Spleen (tissue), 11 donors: ENCODE results near the gene UBASH3A. TPM values are rescaled to one million over a fixed set of nuclear protein-coding genes. Genes with fewer than 3 reads are reported as not detected.

Source experiments
- DNase-seq: peaks from one replicate; pipeline ENCODE4 v3.0.0-alpha.2; 2020
- H3K27ac ChIP-seq, 8 donors: fragments of 200-600 bp; sonication (generic) in 7 of 8; 1 replicate in 4 of 8; 2 replicates in 4 of 8; pipeline versions ENCODE4 v1.5.0 to v1.8.0; 2016 to 2021; ENCODE audit warnings: inconsistent platforms in 4 of 8, mild to moderate bottlenecking in 4 of 8, moderate library complexity in 1 of 8
- H3K27me3 ChIP-seq, 7 donors: fragments of 200-600 bp; sonication (generic) in 6 of 7; replicated peaks in 1 of 7; 1 replicate in 4 of 7; 2 replicates in 3 of 7; pipeline versions ENCODE4 v1.5.0 to v1.8.0; 2016 to 2021; ENCODE audit warnings: inconsistent platforms in 3 of 7, mild to moderate bottlenecking in 1 of 7
- H3K36me3 ChIP-seq, 6 donors: fragments of 200-600 bp; sonication (generic) in 5 of 6; 1 replicate in 4 of 6; 2 replicates in 2 of 6; pipeline versions ENCODE4 v1.5.0 to v1.8.0; 2016 to 2021; ENCODE audit warnings: inconsistent platforms in 2 of 6
- H3K4me1 ChIP-seq, 6 donors: fragments of 200-600 bp; sonication (generic) in 5 of 6; 1 replicate in 3 of 6; 2 replicates in 3 of 6; pipeline versions ENCODE4 v1.5.0 to v1.8.0; 2016 to 2021; ENCODE audit warnings: inconsistent platforms in 3 of 6
- H3K4me3 ChIP-seq, 8 donors: fragments of 200-600 bp; sonication (generic) in 7 of 8; 1 replicate in 4 of 8; 2 replicates in 4 of 8; pipeline versions ENCODE4 v1.5.0 to v1.8.0; 2016 to 2021; ENCODE audit warnings: inconsistent platforms in 4 of 8, mild to moderate bottlenecking in 4 of 8, moderate library complexity in 2 of 8
- H3K9me3 ChIP-seq, 8 donors: fragments of 200-600 bp; sonication (generic) in 7 of 8; 1 replicate in 4 of 8; 2 replicates in 4 of 8; pipeline versions ENCODE4 v1.5.0 to v1.8.0; 2016 to 2021; ENCODE audit warnings: inconsistent platforms in 4 of 8
- CTCF ChIP-seq, 11 experiments: fragments of 200-600 bp in 7 of 11; fragments of 450-650 bp in 4 of 11; sonication (generic) in 4 of 11; IDR thresholded peaks in 8 of 11; conservative IDR thresholded peaks in 3 of 11; 1 replicate in 7 of 11; 2 replicates in 4 of 11; pipeline versions ENCODE4 v1.4.0 to v1.8.0; 2016 to 2021; ENCODE audit warnings: antibody characterized with exemption in 11 of 11, inconsistent platforms in 4 of 11, mild to moderate bottlenecking in 1 of 11
- POLR2A ChIP-seq, 3 donors: fragments of 450-650 bp; IDR thresholded peaks; one replicate each; pipeline ENCODE4 v1.5.1; 2017; ENCODE audit warnings: antibody characterized with exemption in 3 of 3, mild to moderate bottlenecking in 1 of 3
- POLR2AphosphoS5 ChIP-seq, 3 donors: sonication (generic); formaldehyde crosslinking; IDR thresholded peaks; one replicate each; pipeline ENCODE4 v1.5.1; 2017; ENCODE audit warnings: antibody characterized with exemption in 3 of 3
- WGBS, 5 donors: extraction: QIAGEN DNeasy Blood & Tissue Kit in 3 of 5; methylation state at CpG; one replicate each; pipeline versions ENCODE4 v1.1.5 to v1.1.7; 2013 to 2018; 5-methylcytosine and 5-hydroxymethylcytosine counted together
- intact Hi-C: fragments of 100-400 bp; cut with DNase I; formaldehyde crosslinking; loops from one replicate; pipeline ENCODE4 v1.15.0; 2023; ENCODE audit warnings: low total_unique reads
- polyA plus RNA-seq, 3 donors: library from polyadenylated mRNA; stranded (reverse); fragments of 200-250 nt; gene quantifications; one replicate each; pipeline ENCODE4 v1.2.1, GENCODE V29; 2013
- total RNA-seq, 7 donors: library from RNA; depleted of rRNA in 3 of 7; stranded (reverse); fragments of >200 nt in 3 of 7; fragmentation: NEBNext Ultra II Directional in 4 of 7; extraction: Animal tissue kit (Norgen Biotek cat#: 25700) in 4 of 7; gene quantifications; one replicate each; pipeline versions ENCODE4 v1.1.0 to v1.2.1, GENCODE V29; 2016 to 2021
- donor health status: healthy with polysubstance abuse.
- donor health status: DM: no; HTN: no; CAD: no; lungs with moderate emphysema.
- donor health status: DM: no; HTN: no; CAD: no.
- donor health status: Bipolar disorder and iron deficiency.
- donor health status: healthy.
- donor health status: DM: no; HTN: no; CAD: no.
- donor health status: DM: yes; HTN: yes; CAD: no.

UBASH3A gene
- total and polyA plus RNA-seq, 10 donors, result 2.6 to 16.3 (median 10.2) TPM

- intact Hi-C loops, result loop anchor here (10.0 kb wide), 1 partner anchor 60 kb away; no protein-coding TSS in a partner anchor
- H3K4me1 ChIP-seq, result peaks cover 0 to 52% (median 6%) of the 10 kb centered on the region in 6 donors
- H3K9me3 ChIP-seq, result peaks cover 3 to 22% (median 16%) of the 10 kb centered on the region in 8 donors
- no peaks in the 10 kb centered on the region for H3K27me3 ChIP-seq
- peak overlapping the region in 2 of 8 donors; percentile 44 to 73 for H3K27ac ChIP-seq
- H3K4me3 ChIP-seq, result no peak overlapping the region
- 75 to 89% (median 81%) methylated on average over 8 of the region's 8 CpGs for WGBS, 5 donors
- no peak for TF ChIP-seq POLR2A (IDR thresholded peaks at IDR 0.05)
- no peak for TF ChIP-seq POLR2AphosphoS5 (IDR thresholded peaks at IDR 0.05)
- no peak for TF ChIP-seq CTCF (IDR thresholded peaks at IDR 0.05 in 8 of 11, conservative IDR thresholded peaks at IDR 0.05 in 3 of 11)
- peak; percentile 28 for DNase-seq
- no peaks in the 10 kb centered on the region for H3K36me3 ChIP-seq
These were observed 19.4 kb upstream of the UBASH3A start for GRCh38 chr21:42384156-42384945.

- Histone ChIP-seq H3K4me3 (no peak overlapping the region), H3K9me3 (peaks cover 3 to 22% (median 16%) of the 10 kb centered on the region in 8 donors), H3K36me3 (no peaks in the 10 kb centered on the region), H3K27me3 (no peaks in the 10 kb centered on the region), H3K27ac (peak overlapping the region in 2 of 8 donors; percentile 64 to 73), H3K4me1 (peaks cover 0 to 59% (median 10%) of the 10 kb centered on the region in 6 donors)
- 63 to 81% (median 73%) methylated on average over 2 of the region's 2 CpGs for WGBS, 5 donors
- no peak for TF ChIP-seq CTCF (IDR thresholded peaks at IDR 0.05 in 8 of 11, conservative IDR thresholded peaks at IDR 0.05 in 3 of 11)
- no peak for TF ChIP-seq POLR2A (IDR thresholded peaks at IDR 0.05)
- TF ChIP-seq POLR2AphosphoS5 (IDR thresholded peaks at IDR 0.05), result no peak
- DNase-seq, result no peak
- intact Hi-C loops, result loop anchor here (10.0 kb wide), 1 partner anchor 60 kb away; no protein-coding TSS in a partner anchor
These were observed 18.7 kb upstream of the UBASH3A start for GRCh38 chr21:42384989-42385388.

- Histone ChIP-seq H3K27me3 (no peaks in the 10 kb centered on the region), H3K36me3 (no peaks in the 10 kb centered on the region), H3K4me1 (peaks cover 0 to 60% (median 10%) of the 10 kb centered on the region in 6 donors), H3K9me3 (peaks cover 3 to 22% (median 16%) of the 10 kb centered on the region in 8 donors), H3K27ac (peak overlapping the region in 2 of 8 donors; percentile 64 to 73), H3K4me3 (no peak overlapping the region)
- intact Hi-C loops, result loop anchor here (10.0 kb wide), 1 partner anchor 59 kb away; no protein-coding TSS in a partner anchor
- DNase-seq, result peak; percentile 48
- no peak for TF ChIP-seq POLR2A (IDR thresholded peaks at IDR 0.05)
- no peak for TF ChIP-seq POLR2AphosphoS5 (IDR thresholded peaks at IDR 0.05)
- no peak for TF ChIP-seq CTCF (IDR thresholded peaks at IDR 0.05 in 8 of 11, conservative IDR thresholded peaks at IDR 0.05 in 3 of 11)
- WGBS, 5 donors, result 95 to 99% (median 96%) methylated on average over 5 of the region's 5 CpGs
These were observed 18.1 kb upstream of the UBASH3A start for GRCh38 chr21:42385619-42386018.

- peak; percentile 58 for DNase-seq
These were observed 17.6 kb upstream of the UBASH3A start for GRCh38 chr21:42386034-42386591.

More at GRCh38 chr21:42386034-42386591, 17.6 kb upstream of the UBASH3A start:
- intact Hi-C loops, result loop anchor here (10.0 kb wide), 1 partner anchor 59 kb away; no protein-coding TSS in a partner anchor
- Histone ChIP-seq H3K4me1 (peaks cover 0 to 60% (median 10%) of the 10 kb centered on the region in 6 donors), H3K27ac (peak overlapping the region in 1 of 8 donors; percentile 64), H3K9me3 (peaks cover 3 to 22% (median 15%) of the 10 kb centered on the region in 8 donors), H3K27me3 (no peaks in the 10 kb centered on the region), H3K4me3 (no peak overlapping the region), H3K36me3 (no peaks in the 10 kb centered on the region)
- WGBS, 5 donors, result 86 to 97% (median 91%) methylated on average over 11 of the region's 11 CpGs
- TF ChIP-seq CTCF (IDR thresholded peaks at IDR 0.05 in 8 of 11, conservative IDR thresholded peaks at IDR 0.05 in 3 of 11) (no peak), POLR2A (IDR thresholded peaks at IDR 0.05) (no peak), POLR2AphosphoS5 (IDR thresholded peaks at IDR 0.05) (no peak)
